GM06990 (cell line): ENCODE results near the gene SAMD1.
A peak's percentile ranks its signal among the peaks of the same experiment; 100 is the strongest.

Source experiments
- DNase-seq: peaks from one replicate; pipeline ENCODE4 v3.0.0-alpha.2; 2011; ENCODE audit not compliant: insufficient read length; ENCODE audit errors: extremely low read depth
- H3K27me3 ChIP-seq: replicated peaks from 2 replicates; pipeline ENCODE4 v1.6.0; 2011; ENCODE audit warnings: low read length; ENCODE audit not compliant: control insufficient read depth, insufficient read depth
- H3K36me3 ChIP-seq: 2 replicates; pipeline ENCODE4 v1.5.1; 2011; ENCODE audit warnings: low read length; ENCODE audit not compliant: control insufficient read depth, insufficient read depth
- H3K4me3 ChIP-seq: replicated peaks from 2 replicates; pipeline ENCODE4 v1.5.1; 2011; ENCODE audit warnings: low read depth, mild to moderate bottlenecking, control low read depth, low read length
- CTCF ChIP-seq: IDR thresholded peaks from 2 replicates; pipeline ENCODE4 v1.5.1; 2011; ENCODE audit warnings: low read length, control low read depth, mild to moderate bottlenecking, inconsistent platforms; ENCODE audit not compliant: insufficient read depth, poor library complexity, severe bottlenecking

Gene SAMD1

GRCh38 chr19:14085309-14085995 lies 5.1 kb downstream of the SAMD1 start, which contains the start of gene C19orf67:
C19orf67 (minus strand) TSS chr19:14085783; CDS start chr19:14085627, 156 bp downstream.
- DNase-seq = no peak
- no peak for TF ChIP-seq CTCF
- Histone ChIP-seq H3K36me3 (peaks cover 7% of the 10 kb centered on the region), H3K4me3 (no peak within 1 kb of the TSS), H3K27me3 (no peaks in the 10 kb centered on the region)

- Histone ChIP-seq H3K36me3 (no peaks in the 10 kb centered on the region; the same call in 1 of the 2 replicates), H3K4me3 (peak overlapping the region; percentile 83), H3K27me3 (no peaks in the 10 kb centered on the region)
- no peak for TF ChIP-seq CTCF
- DNase-seq = no peak
Measured at GRCh38 chr19:14082675-14082960, 7.9 kb downstream of the SAMD1 start.

- H3K27me3 ChIP-seq = no peaks in the 10 kb centered on the region
- no peak for TF ChIP-seq CTCF
- peak overlapping the region; percentile 83 for H3K4me3 ChIP-seq
- no peaks in the 10 kb centered on the region; the same call in 1 of the 2 replicates for H3K36me3 ChIP-seq
- no peak for DNase-seq
Measured at GRCh38 chr19:14081797-14082674, 8.5 kb downstream of the SAMD1 start.

- peak; percentile 96 for DNase-seq
- TF ChIP-seq CTCF = no peak
- H3K36me3 ChIP-seq = no peaks in the 10 kb centered on the region
- H3K27me3 ChIP-seq = no peaks in the 10 kb centered on the region
- H3K4me3 ChIP-seq = peak overlapping the region; percentile 84
Measured at GRCh38 chr19:14080887-14081796, 9.4 kb downstream of the SAMD1 start.

- Histone ChIP-seq H3K4me3 (no peak overlapping the region), H3K27me3 (no peaks in the 10 kb centered on the region), H3K36me3 (no peaks in the 10 kb centered on the region)
- no peak for TF ChIP-seq CTCF
- DNase-seq = no peak
Measured at GRCh38 chr19:14078411-14078810, 12.1 kb downstream of the SAMD1 start.
